Activated naive CD8-positive, alpha-beta T cell treated with anti-CD3 and anti-CD28 coated beads, Interleukin-2, amount 10 ng/mL, durations not matched to agents 7 days and 5 days (primary cell): ENCODE results near the gene PRKCE. TPM values are rescaled to one million over a fixed set of nuclear protein-coding genes. Genes with fewer than 3 reads are reported as not detected.

Experiments
- ATAC-seq: fragments of 150-1000 bp; cut with Tn5 transposase; one replicate; pipeline ENCODE4 v1.10.0; 2021; ENCODE audit warnings: low read depth, moderate library complexity
- POLR2A ChIA-PET: fragments of 350-600 bp; sonication (Branson Sonifier 250); formaldehyde crosslinking; loops from one replicate; lab custom pipeline; 2021; ENCODE audit warnings: antibody characterized with exemption; lab: Charles Lee
- DNase-seq: peaks from one replicate; pipeline ENCODE4 v3.0.0; 2021
- H3K27ac Mint-ChIP-seq: one replicate; pipeline ENCODE4 v1.8.0; 2022; ENCODE audit warnings: mild to moderate bottlenecking, mixed read lengths
- H3K27me3 Mint-ChIP-seq: one replicate; pipeline ENCODE4 v1.8.0; 2022; ENCODE audit warnings: mild to moderate bottlenecking, moderate library complexity, mixed read lengths
- H3K36me3 Mint-ChIP-seq: one replicate; pipeline ENCODE4 v1.8.0; 2021; ENCODE audit warnings: mild to moderate bottlenecking, mixed read lengths
- H3K4me1 Mint-ChIP-seq: one replicate; pipeline ENCODE4 v1.8.0; 2021; ENCODE audit warnings: mixed read lengths
- H3K4me3 Mint-ChIP-seq: one replicate; pipeline ENCODE4 v1.8.0; 2022; ENCODE audit warnings: mild to moderate bottlenecking, moderate library complexity, mixed read lengths
- H3K9me3 Mint-ChIP-seq: one replicate; pipeline ENCODE4 v1.8.0; 2021; ENCODE audit warnings: mixed read lengths
- total RNA-seq, 2 experiments: library from RNA; stranded (reverse); gene quantifications; one replicate each; pipeline ENCODE4 v1.2.3, GENCODE V29; 2021

Gene PRKCE
- total RNA-seq, 2 experiments from 2014 or later = 18.4 to 20.5 TPM

DNA sequence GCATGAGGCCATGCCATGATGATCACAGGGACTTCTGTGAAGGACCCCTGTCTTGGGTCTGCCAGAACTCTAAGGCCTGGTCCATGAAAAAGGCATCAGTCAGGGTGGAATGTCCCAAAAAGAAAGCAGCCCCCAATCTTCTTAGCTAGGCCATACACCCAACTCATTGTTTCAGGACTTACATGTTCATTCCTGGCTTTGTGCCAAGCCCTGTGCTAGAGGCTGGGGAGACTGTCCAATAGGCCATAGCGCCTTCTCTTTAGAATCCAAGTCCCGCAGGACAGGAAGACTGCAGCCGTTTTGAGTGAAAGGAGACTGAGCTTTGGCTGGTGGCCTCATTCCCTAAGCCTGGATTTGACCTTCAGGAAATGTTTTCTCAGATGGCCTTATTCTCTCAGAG is 247.3 kb downstream of the PRKCE start:
- POLR2A ChIA-PET = interaction anchor here (1.3 kb wide), 1 partner anchor 249 kb away, joined by 3 read pairs; no protein-coding TSS in a partner anchor
- peaks cover 2% of the 10 kb centered on the region for H3K4me1 Mint-ChIP-seq
- ATAC-seq (no peak), DNase-seq (no peak)
- H3K36me3 Mint-ChIP-seq = no peaks in the 10 kb centered on the region
- H3K9me3 Mint-ChIP-seq = no peaks in the 10 kb centered on the region
- no peak overlapping the region for H3K4me3 Mint-ChIP-seq
- H3K27ac Mint-ChIP-seq = no peak overlapping the region
- H3K27me3 Mint-ChIP-seq = no peaks in the 10 kb centered on the region

DNA sequence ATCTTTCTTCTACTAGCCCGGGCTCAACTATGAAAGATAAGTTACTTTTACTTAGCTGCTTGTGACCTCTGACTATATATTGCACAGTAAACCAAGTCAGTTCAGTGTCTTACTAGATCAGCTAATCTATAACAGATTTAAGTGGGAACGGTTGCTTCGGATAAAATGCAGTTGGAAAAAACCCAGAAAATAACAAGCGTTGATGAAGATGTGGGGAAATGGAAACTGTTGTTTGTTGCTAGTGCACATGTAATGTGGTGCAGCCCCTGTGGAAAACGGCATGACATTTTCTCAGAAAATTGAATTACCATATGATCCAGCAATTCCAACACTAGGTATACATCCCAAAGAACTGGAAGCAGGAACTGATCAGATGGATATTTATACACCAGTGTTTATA is 248.5 kb downstream of the PRKCE start:
- Mint-ChIP-seq H3K36me3 (no peaks in the 10 kb centered on the region), H3K4me3 (no peak overlapping the region), H3K4me1 (peaks cover 2% of the 10 kb centered on the region), H3K9me3 (no peaks in the 10 kb centered on the region), H3K27me3 (no peaks in the 10 kb centered on the region), H3K27ac (no peak overlapping the region)
- no peak for ATAC-seq
- DNase-seq = no peak
- POLR2A ChIA-PET = no interaction called here

DNA sequence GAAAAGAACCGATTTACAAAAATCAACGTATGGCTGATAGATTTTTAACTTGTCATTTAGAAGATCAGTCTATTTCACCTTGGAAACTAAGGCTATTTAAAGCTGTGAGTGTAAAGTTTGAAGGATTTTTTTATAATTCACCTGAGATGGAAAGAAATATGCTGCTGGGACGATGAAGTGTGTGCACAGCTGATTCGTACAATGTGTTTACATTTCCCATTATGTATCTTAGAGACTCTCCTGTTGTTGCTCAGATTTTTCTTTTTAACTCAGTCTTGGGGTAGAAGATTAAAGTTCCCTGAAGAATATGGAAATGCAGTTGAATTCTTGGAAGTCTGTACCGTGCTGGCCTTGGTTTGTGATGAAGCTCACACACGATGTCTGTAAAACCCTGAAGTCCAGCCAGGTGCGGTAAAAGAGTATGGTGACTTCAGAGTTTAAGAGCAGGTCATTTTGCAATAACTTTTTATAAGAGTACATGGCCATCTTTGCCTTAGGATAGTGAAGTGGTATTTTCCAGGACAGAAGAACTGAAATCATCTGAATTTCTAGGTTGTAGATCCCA is 250.1 kb downstream of the PRKCE start:
- ATAC-seq (no peak), DNase-seq (no peak)
- H3K27ac Mint-ChIP-seq = no peak overlapping the region
- H3K27me3 Mint-ChIP-seq = no peaks in the 10 kb centered on the region
- H3K9me3 Mint-ChIP-seq = no peaks in the 10 kb centered on the region
- H3K4me1 Mint-ChIP-seq = peaks cover 1% of the 10 kb centered on the region
- H3K36me3 Mint-ChIP-seq = no peaks in the 10 kb centered on the region
- POLR2A ChIA-PET = no interaction called here
- H3K4me3 Mint-ChIP-seq = no peak overlapping the region

DNA sequence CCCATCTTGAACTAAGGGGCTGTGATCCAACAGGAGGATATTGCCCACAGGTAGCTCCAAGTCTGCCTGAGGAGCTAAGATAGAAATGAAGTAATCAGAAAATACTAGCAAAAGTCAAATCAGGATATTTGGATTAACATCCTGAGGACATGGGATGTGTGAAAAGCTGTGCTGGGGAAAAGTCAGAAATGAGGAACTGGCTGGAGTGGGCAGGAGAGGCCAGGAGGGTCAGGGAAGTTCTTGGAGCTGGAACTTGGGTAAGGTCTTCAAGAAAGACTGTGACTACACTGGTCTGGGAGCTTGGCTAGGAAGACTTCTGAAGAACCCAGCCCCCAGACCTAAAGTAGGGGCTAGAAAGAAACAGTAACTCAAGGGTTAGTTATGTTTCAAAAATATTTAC is 250.9 kb downstream of the PRKCE start:
- Mint-ChIP-seq H3K9me3 (no peaks in the 10 kb centered on the region), H3K27me3 (no peaks in the 10 kb centered on the region), H3K4me3 (no peak overlapping the region), H3K27ac (no peak overlapping the region), H3K36me3 (no peaks in the 10 kb centered on the region), H3K4me1 (peaks cover 1% of the 10 kb centered on the region)
- ATAC-seq = no peak
- POLR2A ChIA-PET = no interaction called here
- DNase-seq = no peak

DNA sequence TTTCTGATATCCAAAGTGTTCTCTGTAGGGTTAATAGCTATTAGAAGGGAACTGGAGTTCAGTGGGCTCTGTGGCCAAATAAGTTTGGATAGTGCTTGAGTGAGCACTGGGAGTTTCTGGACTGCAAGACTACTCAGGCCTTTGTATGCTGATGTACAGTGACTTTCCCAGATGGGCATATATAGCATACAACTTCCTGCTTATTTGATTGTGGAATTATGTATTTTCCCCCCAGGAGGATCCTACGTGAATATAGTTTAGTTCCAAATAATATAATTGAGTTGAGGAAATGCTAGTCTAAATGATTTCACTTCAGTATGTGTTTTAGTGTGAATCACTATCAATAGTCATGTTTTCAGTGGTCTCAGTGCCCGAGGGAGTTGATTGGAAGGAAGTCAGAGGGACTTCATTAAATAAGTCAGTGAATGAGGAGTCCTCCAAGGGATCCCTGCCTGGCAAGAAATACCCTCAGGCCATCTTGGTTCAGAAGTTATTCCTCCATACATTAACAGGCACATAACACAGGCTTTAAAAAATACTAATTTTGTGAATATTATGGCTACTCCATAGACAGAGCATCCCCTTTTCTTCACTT is 251.4 kb downstream of the PRKCE start:
- Mint-ChIP-seq H3K4me3 (no peak overlapping the region), H3K9me3 (no peaks in the 10 kb centered on the region), H3K36me3 (no peaks in the 10 kb centered on the region), H3K27me3 (no peaks in the 10 kb centered on the region), H3K27ac (no peak overlapping the region), H3K4me1 (peaks cover 1% of the 10 kb centered on the region)
- no peak for ATAC-seq
- POLR2A ChIA-PET = no interaction called here
- no peak for DNase-seq

DNA sequence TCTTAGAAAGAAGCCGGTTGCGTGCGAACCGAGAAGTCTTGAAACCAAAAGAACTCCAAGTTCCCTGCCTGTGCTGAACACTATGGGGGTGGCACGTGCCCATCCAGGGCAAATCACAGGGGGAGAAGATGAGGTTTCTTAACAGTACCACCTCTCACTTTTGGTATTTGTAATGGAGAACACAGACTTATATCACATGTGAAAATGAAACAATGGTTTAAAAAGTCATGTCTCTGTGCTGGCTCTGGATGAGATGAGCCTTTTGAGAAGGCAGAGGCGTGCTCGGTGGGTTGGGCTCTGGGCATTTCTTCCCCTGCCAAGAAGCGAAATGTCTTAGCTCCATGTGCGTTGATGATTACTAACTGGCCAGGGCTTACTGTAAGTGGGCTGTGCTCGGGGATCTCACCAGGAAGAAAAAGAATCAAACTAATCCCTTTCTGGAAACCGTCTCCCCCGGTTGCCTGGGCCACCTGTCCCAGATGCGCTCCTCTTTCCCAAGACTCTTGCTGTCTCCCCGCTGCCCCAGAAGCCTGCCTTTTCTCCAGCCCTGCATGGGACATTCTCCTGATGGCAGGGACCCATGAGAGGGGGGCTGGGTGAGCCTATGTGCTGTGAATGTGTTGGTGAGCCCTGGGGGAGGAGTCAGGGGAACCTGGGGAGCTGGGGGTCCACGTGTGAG is 252.9 kb downstream of the PRKCE start:
- Mint-ChIP-seq H3K9me3 (no peaks in the 10 kb centered on the region), H3K4me3 (no peak overlapping the region), H3K27me3 (no peaks in the 10 kb centered on the region), H3K36me3 (no peaks in the 10 kb centered on the region), H3K4me1 (peaks cover 1% of the 10 kb centered on the region), H3K27ac (peak overlapping the region; percentile 45)
- POLR2A ChIA-PET = no interaction called here
- no peak for DNase-seq
- ATAC-seq = no peak

DNA sequence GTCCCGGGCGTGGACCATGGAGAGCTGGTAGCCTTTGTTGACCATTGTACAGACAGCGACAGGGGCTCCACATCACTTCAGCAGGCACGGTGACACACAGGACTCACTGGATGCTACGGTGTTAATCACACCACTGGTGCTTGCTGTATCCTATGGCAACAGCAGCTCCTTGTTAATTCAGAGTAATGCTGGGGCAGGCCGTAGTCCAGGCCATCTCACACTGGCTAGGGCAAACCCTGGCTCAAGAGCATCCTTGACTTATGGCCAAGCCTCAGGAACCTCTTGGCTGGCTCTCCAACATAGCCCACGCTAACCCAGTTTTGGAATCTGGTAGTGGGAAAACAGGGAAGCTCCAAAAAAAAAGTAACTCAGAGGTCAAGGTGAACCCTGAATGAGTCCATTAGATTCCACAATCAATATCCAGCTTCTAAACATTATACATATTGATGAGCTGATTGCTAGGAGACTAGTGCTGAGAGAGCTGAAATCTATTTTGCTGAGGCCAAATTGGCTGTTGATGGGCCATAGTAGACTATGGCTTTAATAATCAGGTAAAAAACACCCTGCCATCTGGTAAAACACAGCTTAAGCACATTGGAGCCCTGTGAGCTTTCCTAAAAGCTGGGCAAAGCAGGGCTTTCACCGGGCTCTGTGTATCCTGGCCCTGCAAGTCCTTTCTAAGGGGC is 253.6 kb downstream of the PRKCE start:
- Mint-ChIP-seq H3K27me3 (no peaks in the 10 kb centered on the region), H3K4me1 (peaks cover 5% of the 10 kb centered on the region), H3K27ac (no peak overlapping the region), H3K36me3 (no peaks in the 10 kb centered on the region), H3K9me3 (no peaks in the 10 kb centered on the region), H3K4me3 (no peak overlapping the region)
- no peak for DNase-seq
- no peak for ATAC-seq
- POLR2A ChIA-PET = no interaction called here

DNA sequence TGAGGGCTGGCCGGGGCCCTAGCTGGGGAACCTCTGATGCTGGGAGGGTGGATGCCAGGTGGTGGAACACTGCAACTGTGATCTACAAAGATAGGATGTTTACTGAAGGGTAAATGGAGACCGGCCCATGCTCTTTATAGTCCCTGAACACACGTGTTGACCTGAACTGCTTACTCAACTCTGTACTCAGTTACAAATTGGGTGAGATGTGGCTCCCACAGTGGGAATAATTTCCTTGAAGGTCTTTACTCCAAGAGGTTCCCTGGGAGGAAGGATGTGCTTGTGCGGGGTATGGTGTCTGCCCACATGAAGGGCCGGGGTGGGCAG is 254.1 kb downstream of the PRKCE start:
- Mint-ChIP-seq H3K27ac (no peak overlapping the region), H3K9me3 (no peaks in the 10 kb centered on the region), H3K27me3 (no peaks in the 10 kb centered on the region), H3K4me1 (peaks cover 5% of the 10 kb centered on the region), H3K4me3 (no peak overlapping the region), H3K36me3 (no peaks in the 10 kb centered on the region)
- POLR2A ChIA-PET = no interaction called here
- DNase-seq (no peak), ATAC-seq (no peak)

DNA sequence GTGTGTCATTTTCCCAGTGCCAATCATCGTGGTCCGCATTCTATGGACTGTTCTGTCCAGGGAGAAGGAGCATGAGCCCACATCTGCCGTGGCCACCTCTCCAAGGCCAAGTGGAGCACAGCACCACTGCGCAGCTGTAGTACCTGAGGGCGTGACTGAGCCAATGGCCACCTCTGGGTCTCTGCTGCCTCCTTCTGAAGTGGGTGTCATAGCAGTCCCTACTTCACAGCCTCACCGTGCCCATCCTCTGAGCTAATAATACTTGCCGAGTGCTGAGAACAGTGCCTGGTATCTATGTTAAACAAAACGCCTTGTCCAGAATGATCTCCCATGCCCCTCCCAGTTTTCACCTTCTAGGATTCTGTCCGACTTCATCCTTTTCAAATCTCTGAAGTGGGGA is 256.1 kb downstream of the PRKCE start:
- Mint-ChIP-seq H3K9me3 (no peaks in the 10 kb centered on the region), H3K4me1 (peaks cover 5% of the 10 kb centered on the region), H3K36me3 (no peaks in the 10 kb centered on the region), H3K27ac (no peak overlapping the region), H3K27me3 (no peaks in the 10 kb centered on the region), H3K4me3 (no peak overlapping the region)
- ATAC-seq = no peak
- DNase-seq = no peak
- POLR2A ChIA-PET = no interaction called here

DNA sequence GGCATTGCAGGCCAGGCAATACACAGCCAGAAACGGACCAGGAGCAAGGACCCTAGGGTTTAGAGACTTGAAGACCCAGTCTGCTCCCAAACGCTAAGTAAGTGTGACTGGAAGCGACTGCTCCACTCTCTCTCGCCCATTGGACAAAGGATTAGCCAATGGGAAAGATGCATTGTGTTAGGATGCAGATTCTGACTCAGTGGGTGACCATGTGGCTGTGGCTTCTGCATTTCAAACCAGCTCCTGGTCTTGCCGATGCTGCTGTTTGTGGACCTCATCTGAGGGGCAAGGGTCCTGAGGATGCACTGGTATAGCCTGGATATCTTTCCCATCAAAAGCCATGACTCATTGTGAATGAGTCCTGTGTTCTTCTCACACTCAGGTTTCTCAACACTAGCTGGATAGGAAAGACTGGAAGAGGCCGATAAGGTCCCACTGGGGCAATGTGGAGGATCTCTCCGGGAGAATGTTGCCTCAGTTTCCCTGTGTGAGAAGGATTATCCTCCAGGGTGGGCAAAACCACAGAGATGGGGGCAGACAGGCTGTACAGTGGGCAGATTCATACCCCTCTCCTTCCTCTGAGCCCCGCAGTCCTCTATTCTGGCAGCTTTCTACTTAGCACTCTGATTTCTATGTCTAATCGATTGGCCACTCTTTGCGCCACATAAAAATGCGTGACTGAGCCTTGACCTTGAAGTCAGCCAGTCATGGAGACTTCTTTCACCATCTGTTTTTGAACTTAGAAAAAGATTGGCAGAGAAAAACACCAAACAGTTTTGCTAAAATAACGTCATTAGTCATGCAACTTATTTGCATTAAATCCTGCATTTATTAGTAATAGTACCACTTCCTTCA is 257.1 kb downstream of the PRKCE start:
- no peak for DNase-seq
- no peak overlapping the region for H3K4me3 Mint-ChIP-seq
- H3K27me3 Mint-ChIP-seq = no peaks in the 10 kb centered on the region
- H3K36me3 Mint-ChIP-seq = no peaks in the 10 kb centered on the region
- H3K27ac Mint-ChIP-seq = no peak overlapping the region
- ATAC-seq = no peak
- POLR2A ChIA-PET = no interaction called here
- H3K9me3 Mint-ChIP-seq = no peaks in the 10 kb centered on the region
- peaks cover 5% of the 10 kb centered on the region for H3K4me1 Mint-ChIP-seq

DNA sequence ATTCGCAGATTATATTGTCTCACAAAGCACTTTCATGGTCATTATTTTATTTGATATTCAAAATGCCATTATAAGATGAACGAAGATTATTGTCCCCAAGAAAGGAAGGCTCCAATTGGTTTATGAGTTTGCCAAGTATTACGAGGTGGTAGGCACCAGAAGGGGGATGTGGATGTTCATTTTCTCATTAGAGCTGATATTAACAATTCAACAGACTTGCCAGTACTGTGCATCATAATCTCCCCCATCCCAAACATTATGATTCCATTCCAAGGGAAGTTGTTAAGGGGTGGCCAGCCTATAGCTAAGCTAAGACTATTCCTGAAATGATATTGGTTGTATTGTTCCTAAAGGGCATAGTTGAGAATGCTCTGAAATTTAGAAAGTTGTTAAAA is 257.7 kb downstream of the PRKCE start:
- POLR2A ChIA-PET = no interaction called here
- H3K27me3 Mint-ChIP-seq = no peaks in the 10 kb centered on the region
- no peaks in the 10 kb centered on the region for H3K9me3 Mint-ChIP-seq
- H3K27ac Mint-ChIP-seq = no peak overlapping the region
- no peak for ATAC-seq
- no peak for DNase-seq
- H3K4me3 Mint-ChIP-seq = no peak overlapping the region
- no peaks in the 10 kb centered on the region for H3K36me3 Mint-ChIP-seq
- H3K4me1 Mint-ChIP-seq = peaks cover 5% of the 10 kb centered on the region

DNA sequence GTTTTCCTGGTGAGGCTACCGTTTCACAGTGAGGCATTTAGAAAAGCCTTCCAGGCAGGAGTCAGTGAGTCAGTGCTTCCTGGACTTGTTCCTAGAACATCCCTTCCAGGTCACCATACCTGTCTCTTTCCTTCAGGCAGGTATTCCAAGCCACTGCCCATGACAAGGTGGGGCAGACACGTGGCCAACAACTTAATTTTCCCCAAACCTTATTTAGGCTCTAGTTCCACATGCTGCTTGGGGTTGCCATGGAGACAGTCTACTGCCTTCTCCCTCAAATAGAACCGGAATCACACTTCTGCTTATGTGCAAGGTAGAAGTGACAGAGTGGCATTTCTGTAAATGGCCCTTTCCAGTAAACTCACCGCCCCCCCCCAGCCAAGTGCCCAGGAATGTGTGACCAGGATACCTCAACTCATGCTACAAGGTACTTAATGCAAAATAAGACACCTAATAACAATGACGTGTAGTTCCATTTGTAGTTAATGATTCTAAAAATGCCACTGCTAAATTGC is 258.3 kb downstream of the PRKCE start:
- Mint-ChIP-seq H3K36me3 (no peaks in the 10 kb centered on the region), H3K27ac (peak overlapping the region; percentile 45), H3K4me1 (peaks cover 5% of the 10 kb centered on the region), H3K27me3 (no peaks in the 10 kb centered on the region), H3K9me3 (no peaks in the 10 kb centered on the region), H3K4me3 (no peak overlapping the region)
- DNase-seq (no peak), ATAC-seq (no peak)
- POLR2A ChIA-PET = no interaction called here

DNA sequence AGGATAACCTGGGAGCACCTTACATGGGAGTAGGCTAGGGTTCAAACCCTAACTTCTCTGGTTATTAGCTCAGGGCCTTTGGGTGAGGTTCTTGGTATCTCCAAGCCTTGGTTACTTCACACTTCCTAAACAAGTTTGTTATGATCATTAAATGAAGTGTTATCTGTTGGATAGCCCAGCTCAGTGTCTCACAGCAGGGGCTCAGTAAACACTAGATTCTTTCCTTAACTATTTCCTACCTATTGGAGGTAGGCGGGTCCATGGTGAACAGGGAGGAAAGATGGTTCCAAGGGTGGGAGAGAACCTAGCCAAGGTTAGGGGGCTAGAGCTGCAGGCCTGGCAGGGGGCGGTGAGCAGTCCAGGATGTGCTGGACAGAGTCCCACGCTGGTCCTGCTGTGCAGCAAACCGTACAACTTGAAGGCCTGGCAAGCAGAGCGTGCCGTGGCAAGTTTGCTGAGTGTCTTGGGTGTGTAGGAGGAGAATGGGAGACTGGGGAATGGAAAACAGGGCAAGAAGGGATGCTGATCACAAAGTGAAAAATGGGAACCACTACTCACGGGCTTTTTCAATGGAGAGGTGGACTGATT is 259.1 kb downstream of the PRKCE start:
- Mint-ChIP-seq H3K27me3 (no peaks in the 10 kb centered on the region), H3K4me3 (no peak overlapping the region)

More for the DNA sequence above, 259.1 kb downstream of the PRKCE start:
- peaks cover 6% of the 10 kb centered on the region for H3K4me1 Mint-ChIP-seq
- ATAC-seq (no peak), DNase-seq (no peak)
- no peak overlapping the region for H3K27ac Mint-ChIP-seq
- H3K36me3 Mint-ChIP-seq = no peaks in the 10 kb centered on the region
- POLR2A ChIA-PET = no interaction called here
- no peaks in the 10 kb centered on the region for H3K9me3 Mint-ChIP-seq
